NCI-H2081 (cell line): ENCODE measurements around the gene RNF157.
"Not testable (repeated sequence)": the region's sequence is repeated elsewhere in the genome, so short reads cannot be mapped to it uniquely, and the experiment has no call there.

Experiments used
- DNase-seq, 2 experiments: peaks; one replicate each; lab custom pipeline; 2025; lab: John Stamatoyannopoulos, UW

RNF157 gene

DNA sequence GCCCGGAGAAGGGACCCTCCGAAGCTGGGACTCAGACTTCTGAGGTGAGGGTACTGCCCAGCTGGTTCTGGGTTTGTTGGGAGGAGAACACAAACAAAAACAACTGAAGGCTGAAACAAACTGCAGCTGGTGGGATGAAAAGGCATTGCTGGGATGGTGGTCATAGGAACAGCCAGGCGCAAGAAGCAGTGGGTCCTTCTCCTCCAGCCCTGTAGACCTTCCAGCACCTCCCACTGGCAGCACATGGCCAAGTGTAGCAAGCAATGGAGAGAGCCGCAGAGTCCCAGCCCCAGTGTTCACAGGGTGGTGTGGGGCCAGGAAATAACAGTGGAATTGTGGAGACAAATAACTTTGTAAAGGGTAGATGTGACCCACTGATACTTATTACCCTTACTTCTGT is 50.6 kb downstream of the RNF157 start:
- no peak for DNase-seq

DNA sequence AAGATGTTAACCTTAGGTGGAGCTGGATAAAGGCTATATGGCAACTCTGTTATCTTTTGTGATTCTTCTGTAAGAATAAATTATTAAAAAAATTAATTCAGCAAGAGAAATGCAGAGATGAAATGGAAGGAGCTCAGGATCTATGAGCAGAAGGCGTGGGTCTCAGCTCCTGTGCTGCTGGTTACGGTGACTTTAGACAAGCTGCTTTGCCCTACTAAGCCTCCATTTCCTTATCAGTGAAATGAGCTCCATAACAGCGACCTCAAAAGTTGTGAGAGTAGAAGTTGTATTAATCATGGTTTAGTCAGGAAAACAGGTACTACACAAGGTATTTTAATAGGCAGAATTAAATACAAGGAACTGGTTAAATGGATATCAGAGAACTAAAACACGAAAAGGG is 51.0 kb downstream of the RNF157 start:
- DNase-seq: no peak

DNA sequence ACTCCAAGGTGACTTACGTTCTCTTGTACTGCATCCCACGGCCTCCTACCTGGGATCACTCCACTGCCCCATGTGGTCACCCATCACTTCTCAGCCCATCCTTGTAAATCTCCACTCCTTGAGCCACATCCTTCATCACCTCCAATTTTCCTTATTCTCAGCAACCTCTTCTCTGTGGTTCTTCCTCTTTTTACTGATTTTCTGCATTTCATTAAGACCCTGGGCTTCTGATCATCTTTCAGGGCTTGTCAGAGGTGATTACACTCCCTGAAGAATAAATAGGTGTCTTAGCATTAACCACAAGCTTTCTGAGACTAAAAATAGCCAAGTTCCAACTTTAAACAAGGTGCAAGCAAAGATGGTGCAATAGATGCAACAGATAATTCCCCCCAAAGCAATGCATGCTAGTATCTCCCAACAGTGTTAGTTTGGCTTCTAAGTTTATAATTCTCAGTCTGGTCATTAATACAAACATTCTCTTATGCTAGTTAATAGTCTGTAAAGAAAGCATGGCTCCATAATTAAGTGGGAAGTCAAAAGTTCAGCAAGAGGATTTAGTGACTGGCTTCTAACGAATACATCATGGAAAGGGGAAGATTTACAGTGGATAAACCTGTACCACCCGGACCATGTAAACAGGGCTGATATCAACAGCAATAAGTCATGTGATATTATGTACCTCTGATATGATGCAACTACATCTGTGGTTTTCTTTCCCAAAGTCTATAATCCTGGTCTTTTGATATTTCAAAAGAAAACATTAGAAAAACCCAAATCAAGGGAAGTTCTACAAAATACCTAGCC is 51.9 kb downstream of the RNF157 start:
- no peak for DNase-seq

DNA sequence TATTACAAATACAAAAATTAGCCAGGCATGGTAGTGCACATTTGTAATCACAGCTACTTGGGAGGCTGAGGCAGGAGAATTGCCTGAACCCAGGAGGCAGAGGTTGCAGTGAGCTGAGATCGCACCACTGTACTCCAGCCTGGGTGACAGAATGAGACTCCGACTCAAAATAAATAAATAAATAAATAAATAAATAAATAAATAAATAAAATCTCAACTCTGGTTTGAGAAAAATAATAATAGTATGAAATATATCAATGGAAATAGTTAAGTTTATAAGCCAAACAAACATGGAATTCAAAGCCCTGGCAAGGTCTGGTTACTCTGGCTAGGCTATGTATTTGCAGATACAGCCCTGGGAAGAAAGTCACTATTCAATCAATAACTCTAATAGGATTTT is 53.5 kb downstream of the RNF157 start:
- not testable (repeated sequence) for DNase-seq

DNA sequence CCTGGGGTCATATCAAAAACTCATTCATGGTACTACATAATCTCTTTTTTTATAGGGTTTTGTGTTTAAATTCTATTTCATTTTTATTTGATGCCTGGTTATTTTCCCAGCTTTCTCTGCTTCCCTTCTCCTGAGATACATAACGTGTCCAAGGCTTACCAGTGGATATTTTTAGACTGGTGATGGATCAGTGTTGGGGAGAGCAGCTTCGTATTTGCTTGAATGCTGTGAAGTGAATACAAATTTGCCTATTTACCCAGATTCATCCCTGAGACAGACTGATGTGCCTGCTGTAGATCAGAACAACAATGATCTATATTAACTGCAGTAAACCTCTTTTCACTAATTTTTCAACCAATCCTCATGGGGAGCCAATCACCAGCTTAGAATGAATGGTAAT is 56.0 kb downstream of the RNF157 start:
- DNase-seq: no peak

DNA sequence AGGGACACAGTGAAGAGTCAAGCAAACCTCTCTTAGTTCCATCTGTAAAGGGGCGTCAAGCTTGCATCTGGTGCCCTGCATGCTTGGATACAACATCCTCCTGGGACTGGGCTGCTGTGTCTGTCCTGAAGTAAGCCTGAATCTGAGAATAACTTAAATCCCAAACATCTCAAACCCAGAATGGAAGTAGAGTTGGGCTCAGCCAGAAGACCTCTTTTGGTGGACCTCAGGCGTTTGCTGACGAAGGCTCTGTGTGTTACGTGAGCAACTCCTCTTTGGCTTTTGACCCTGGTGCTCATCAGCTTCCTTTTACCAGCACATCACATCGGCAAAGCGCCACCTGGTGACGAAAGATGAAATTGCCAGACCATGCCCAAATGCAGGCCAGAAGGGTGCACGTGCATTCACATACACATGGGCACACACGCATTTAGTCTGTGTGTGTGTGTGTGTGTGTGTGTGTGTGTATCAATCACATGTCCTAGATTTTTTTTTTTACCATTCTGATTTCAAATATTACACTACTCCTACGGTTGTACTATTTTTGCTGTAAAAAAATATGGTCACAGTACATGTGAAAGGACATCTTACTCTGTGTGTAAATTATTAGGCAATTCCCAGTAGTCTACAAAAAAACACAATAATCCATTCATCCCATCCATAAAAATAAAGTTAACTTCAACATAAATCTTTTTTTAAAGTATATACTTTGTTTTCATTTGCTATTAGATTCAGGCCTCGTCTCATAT is 58.1 kb downstream of the RNF157 start:
- peak; percentile 92 to 94 for DNase-seq

DNA sequence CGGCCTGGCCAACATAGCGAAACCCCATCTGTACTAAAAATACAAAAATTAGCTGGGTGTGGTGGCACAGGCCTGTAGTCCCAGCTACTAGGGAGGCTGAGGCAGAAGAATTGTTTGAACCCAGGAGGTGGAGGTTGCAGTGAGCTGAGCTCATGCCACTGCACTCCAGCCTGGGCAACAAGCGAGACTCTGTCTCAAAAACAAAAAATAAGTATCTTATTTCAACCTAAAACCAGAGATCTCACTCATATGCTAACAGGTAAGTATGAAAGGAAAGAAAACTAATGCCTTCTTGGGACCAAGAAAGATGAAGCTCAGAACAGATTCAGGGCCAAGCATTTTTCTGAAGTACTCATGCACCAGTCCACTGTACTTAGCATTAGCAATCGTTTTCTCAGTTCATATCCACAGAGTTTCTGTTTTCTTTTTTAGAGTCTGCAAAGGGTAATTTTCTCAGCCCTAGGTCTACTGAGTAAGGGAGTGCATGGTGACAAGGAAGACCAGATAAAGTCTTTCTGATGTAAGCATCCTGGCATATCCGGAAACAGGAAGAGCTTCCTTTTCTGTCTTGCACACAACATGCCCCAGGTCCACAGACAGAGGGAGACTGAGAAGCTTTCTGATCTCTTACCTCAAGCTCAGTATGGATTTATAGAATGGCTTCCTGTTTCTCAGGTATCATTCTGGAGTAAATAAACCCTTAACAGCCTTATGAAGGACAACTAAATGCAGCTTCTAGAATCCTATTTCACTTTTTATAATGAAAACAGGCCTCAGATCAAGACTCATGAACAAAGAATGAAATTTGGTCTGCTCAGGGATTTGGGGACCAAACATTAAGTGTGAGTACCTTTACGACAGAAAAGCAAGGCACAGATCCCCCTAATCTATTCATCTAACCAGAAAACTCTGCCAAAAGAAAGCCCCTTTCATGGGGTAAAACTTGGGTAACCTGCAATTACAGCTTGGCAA is 60.5 kb downstream of the RNF157 start:
- DNase-seq: no peak

DNA sequence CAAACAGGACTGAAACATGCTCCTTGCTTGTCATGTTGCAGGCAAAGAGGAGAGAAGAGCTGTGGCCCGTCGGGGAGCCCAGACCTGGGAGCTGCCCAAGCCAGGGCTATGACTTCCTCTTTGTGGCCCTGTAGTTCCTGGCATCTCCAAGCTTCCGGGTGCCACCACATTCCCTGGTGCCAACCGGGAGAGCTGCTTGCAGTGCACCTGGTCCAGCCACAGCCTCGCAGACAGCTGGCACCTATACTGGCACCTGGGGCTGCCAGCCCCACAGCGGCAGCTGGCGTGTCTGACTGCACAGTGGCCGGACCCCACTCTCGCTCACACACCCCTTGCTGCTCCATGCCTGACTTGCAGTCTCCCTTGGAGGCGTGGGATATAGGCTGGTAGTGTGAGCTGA is 62.2 kb downstream of the RNF157 start:
- no peak for DNase-seq

DNA sequence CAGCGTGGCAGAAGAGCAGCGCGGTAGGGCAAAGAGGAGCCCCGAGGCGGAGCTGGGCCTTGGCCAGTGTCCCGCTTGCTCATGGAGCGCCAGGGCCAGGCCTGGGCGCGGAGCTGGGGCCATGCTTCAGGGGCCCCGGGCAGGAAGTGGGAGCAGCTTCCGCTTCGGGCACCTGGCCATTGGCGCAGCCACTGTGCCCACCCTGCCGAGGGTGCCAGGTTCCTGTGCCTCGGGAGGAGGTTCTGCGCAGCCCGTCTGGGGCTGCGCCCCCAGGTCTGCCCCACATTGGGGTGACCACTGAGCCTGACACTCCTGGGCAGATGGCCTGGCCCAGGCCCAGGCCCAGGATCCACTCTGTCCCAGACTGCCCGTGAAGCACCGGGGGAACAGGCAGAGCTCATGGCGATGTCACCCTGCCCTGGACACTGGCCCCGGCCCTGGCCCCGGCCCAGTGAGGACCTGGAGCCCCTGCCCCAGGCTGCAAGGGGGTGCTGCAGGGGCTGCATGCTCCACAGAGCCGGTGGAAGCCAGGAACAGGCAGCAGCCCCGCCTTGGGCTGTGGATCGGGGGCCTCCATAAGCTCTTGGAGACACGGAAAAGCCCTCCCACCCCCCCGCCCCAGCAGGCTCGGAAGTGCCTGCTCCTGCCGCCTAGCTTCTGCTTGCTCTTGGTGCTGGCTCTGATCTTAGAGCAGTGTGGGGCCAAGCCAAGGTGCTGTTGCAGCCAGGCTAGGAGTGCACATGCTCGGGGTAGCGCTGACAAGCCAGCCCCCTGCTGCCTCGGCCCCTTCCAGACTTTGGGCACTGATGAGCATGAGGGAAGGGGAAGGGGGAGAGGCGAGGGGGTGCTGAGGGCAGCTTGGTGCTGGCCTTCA is 63.4 kb downstream of the RNF157 start:
- no peak for DNase-seq

DNA sequence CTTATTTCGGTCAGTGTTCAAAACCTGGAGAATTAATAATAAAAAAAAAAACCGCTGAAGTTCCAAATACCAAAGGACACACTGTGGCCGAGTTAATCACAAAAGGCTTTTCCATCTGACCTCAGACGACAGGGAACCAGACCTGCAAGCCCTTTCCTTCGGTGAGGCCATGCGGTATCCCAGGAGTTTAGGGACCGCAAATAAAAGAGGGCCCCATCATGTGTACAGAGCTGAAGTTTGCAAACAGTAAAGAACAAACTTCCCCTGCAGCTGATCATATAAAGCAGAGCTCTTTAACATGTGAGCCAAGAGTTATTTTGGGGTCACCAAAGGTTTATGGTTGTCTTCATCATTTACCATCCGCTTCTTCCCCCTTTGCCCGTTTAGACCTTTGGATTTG is 66.3 kb downstream of the RNF157 start:
- peak in 1 of 2 experiments; percentile 43 for DNase-seq

DNA sequence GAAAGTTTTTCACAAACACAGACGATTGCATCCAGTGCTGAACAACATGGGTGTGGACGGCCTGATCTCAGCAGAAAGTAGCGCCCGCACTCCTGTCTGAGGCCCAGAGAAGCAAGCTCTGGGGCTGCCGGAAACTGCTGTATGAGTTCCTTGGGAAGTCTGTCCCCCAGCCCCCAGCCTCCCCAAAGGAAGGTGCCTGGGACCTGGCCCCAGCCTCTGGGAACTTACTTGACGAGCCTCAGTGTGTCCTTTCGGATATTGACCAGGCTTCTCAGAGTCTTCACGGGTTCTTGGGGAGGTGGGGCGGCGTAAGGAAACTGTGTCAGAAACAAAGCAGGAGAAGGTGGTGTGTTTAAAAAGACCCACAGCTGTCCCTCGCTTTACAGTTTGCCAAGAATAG is 66.8 kb downstream of the RNF157 start:
- DNase-seq: no peak

DNA sequence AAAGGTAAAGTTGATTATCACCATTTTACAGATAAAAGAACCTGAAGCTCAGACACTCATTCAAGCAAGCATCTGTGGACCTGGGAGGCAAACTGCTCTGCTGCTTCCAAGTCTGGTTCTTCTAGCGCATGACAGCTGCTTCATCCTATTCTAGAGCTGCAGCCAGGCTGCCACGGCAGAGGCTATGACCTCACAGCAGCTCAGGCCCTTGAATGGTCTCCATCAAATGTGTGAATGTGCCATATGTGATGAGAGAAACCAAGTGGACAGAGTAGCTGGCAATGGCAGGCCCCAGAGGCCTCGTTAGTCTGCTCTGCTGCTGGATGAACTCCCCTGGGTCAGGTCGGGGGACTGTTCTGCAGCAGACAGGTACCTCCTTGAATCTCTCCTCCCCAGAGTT is 68.6 kb downstream of the RNF157 start:
- no peak for DNase-seq

DNA sequence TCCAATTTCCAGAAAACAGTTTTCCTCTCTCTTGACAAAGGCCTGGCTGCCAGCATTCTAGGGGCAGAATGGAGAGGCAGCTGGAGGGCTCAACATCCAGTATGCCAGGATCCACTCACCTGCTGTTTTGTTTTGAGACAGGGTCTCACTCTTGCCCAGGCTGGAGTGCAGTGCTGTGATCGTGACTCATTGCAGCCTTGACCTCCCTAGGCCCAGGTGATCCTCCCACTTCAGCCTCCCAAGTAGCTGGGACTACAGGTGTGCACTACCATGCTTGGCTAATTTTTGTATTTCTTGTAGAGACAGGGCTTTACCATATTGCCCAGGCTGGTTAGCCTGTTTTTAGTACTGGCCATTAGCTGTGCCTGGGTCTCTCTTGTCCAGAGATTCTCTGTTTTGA is 70.2 kb downstream of the RNF157 start:
- DNase-seq: no peak

DNA sequence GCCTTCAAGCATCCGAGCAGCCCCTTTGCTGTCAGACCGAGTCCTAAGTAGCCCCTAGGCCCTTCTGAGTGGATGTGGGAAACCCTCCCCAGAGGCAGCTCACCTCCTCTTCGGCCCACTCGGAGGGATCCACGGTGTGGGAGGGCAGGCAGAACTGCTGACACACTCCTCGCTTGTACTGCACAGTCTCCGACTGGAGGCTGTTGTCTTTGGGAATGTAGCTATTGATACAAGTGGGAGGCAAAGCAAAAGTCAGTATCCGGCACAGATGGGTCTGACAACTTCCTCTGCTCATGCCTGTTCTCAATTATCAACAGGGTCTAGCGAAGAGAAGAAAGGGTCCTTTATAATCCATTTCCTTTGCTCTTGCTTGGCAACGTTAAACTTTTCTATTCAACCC is 73.4 kb downstream of the RNF157 start:
- no peak for DNase-seq

DNA sequence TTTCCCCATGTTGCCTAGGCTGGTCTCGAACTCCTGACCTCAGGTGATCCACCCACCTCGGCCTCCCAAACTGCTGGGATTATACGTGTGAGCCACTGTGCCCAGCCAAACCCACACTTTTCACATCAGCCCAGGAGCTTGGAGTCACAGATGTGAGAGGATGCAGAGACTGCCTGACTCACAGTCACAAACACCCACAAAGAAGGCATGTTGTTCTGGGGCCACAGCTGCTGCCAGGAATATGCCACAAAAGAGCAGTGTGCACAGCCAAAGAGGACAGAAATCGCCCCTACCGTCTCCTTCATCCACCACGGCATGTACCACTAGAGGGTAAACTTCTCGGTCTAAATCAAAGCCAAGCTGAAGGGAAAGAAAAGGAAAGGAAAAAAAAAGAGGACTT is 74.1 kb downstream of the RNF157 start:
- DNase-seq: no peak

DNA sequence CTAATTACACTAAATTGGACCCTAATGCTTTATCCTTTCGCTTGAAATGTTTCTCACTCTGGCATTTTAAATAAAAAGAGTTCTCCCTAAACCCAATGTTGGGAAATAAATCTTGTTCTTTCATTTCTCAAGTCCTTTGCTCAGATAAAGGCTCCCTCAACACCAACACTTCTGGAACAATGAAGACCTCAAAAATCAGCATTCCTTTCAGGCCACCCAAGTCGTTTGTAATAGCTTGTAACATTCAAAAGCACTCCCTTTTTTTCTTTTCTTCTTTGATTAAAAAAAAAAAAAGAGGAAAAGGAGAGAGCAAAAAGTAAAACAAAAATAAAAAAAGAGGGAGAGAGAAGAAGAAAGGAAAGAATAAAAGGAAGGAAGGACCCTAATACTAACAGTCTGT is 76.0 kb downstream of the RNF157 start:
- DNase-seq: no peak

DNA sequence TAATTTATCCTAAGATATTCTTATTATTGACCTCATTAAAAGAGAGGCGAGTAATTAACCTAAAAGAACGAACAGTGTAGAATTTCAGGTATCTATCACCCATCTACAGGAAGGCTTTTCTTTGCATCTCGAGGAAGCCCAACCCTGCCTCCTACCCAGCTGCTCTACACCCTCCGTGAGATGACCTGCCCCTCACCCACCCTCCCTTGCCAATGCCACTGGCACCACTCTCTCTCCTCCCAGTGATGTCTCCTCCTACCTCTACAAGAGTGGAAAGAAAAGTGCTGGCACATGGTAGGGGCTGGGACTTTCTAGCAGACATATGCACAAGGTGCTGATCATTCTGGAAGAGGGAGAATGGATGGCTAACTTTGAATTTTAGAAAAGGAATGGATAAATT is 76.4 kb downstream of the RNF157 start:
- DNase-seq: no peak

DNA sequence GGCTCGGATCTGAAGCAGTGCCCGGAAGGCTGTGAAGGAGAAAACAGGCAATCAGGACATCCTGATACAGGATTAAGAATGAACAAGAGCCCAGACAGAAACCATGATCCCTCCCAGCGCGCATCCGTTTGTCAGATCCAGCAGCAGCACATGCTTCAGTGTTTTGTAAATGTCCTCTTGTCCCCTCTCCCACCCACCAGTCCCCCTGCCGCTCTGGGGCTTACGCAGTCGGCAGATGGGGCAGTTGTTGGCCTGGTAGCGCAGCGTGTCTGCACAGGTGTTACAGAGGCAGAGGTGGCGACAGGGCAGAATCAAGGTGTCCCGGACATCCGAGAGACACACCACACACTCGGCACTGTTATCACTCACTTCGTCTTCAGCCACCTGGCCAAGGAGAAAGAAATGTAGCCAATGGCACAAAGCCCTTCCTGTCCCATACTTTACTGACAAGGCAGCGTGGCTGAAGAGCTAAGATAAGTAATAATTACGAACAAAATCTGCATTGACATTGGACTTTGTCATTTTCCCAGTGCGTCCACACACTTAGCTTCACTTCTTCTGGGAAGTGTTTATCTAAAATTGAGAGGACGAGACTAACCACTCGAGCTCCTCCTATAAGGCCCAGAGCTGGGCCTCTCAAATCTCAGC is 78.5 kb downstream of the RNF157 start:
- no peak for DNase-seq

DNA sequence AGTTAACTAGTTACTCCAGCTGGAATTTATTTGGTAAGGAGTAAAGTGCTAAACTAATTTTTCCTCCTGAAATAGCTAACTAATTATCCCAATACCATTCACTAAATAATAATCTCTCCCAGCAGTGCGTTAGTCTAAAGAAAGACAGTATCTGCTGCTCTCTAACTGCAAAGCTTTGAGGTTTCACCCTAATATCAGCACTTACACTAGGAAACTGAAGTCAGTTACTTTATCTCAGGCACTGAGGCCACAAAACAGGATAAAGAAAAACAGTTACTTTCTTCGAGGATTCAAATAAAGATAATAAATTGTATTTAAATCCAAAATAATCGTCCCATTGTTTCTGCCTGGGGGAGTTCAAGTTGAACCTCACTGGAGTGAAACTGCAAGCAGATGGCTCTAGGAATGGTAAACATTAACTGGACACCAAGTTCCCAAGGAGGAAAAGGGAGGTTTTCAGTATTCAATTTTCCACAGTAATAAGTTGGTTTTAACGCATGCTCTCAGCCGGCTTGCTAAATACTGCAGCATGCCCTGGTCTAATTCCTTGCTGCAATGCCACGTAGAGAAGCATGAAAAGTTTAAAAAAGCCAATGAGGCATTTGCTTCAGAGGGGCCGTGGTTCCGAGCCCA is 79.3 kb downstream of the RNF157 start:
- DNase-seq: no peak

DNA sequence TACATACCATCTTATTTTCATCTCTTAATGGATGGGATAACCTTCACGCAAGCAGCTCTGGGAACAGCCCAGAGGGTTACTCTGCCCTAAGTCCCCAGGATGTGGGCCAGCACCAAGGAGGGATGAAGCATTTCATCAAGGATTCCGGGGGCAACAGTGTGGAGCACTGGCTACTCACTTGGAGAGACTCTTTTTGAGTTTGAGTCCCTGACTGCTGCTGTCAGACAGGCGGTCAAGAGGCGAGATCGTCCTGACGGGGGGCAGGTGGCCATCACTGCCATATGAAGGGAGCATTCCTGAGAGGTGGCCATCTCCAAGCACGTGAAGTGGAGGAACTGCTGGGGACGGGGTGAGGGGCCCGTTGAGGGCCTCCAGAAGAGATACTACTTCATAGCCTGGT is 81.1 kb downstream of the RNF157 start:
- no peak for DNase-seq
